Measurements from ENCODE around the gene MGAT5B.

- TF ChIP-seq REST (IDR thresholded peaks at IDR 0.05) (no peak), CTCF (IDR thresholded peaks at IDR 0.05; ENCODE audit: low read depth, low read length, missing input control) (no peak), HNF4G (IDR thresholded peaks at IDR 0.05) (no peak), MAX (IDR thresholded peaks at IDR 0.05) (no peak), TAF1 (conservative IDR thresholded peaks at IDR 0.05) (no peak), RAD21 (IDR thresholded peaks at IDR 0.05) (no peak), EGR1 (IDR thresholded peaks at IDR 0.05; ENCODE audit: low read depth in 2 of 2) (no peak), ZBTB33 (IDR thresholded peaks at IDR 0.05) (no peak), ATF3 (IDR thresholded peaks at IDR 0.05) (no peak)
Observed at GRCh38 chr17:76926237-76926866, 58.1 kb downstream of the MGAT5B start.
